ENCODE data around the gene TMEM115.

DNA sequence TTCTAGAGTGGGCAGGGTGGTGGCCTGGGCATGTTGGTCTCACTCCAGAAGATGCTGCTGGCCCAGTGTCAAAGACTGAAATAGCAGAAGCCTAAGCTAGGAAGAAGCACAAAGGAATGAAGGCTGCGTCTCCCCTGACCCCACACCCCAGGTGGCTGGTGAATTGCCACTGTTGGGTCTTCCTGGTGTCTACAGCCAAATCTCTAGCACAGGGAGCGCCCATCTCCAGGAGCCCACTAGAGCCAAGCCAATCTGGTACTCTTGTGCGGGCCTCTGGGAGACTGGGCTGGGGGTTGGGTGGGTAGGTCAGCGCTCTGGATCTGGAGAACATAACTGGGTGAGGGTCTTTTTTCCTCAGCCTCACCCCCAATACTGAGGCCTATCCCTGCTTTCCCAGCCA, 32.2 kb downstream of the TMEM115 start:
- TF ChIP-seq, protein P1, sequence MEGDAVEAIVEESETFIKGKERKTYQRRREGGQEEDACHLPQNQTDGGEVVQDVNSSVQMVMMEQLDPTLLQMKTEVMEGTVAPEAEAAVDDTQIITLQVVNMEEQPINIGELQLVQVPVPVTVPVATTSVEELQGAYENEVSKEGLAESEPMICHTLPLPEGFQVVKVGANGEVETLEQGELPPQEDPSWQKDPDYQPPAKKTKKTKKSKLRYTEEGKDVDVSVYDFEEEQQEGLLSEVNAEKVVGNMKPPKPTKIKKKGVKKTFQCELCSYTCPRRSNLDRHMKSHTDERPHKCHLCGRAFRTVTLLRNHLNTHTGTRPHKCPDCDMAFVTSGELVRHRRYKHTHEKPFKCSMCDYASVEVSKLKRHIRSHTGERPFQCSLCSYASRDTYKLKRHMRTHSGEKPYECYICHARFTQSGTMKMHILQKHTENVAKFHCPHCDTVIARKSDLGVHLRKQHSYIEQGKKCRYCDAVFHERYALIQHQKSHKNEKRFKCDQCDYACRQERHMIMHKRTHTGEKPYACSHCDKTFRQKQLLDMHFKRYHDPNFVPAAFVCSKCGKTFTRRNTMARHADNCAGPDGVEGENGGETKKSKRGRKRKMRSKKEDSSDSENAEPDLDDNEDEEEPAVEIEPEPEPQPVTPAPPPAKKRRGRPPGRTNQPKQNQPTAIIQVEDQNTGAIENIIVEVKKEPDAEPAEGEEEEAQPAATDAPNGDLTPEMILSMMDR (IDR thresholded peaks at IDR 0.05), result no peak
- no peak for TF ChIP-seq POLR2A (IDR thresholded peaks at IDR 0.05)

Measured in right lobe of liver (tissue), 4 donors.